HepG2 (cell line): ENCODE results near the gene FAAP20. TPM values are rescaled to one million over a fixed set of nuclear protein-coding genes. Genes with fewer than 3 reads are reported as not detected.

Experiments used
- ASH2L ChIP-seq: fragments of 300-600, 200-600 bp; sonication (generic); IDR thresholded peaks from 2 replicates; pipeline ENCODE4 v1.7.0; 2017; ENCODE audit warnings: low read depth, mild to moderate bottlenecking, moderate library complexity, mixed read lengths, low read length; ENCODE audit not compliant: insufficient read length
- CEBPG ChIP-seq: IDR thresholded peaks from 2 replicates; pipeline ENCODE4 v1.6.1; 2016
- FOXM1 ChIP-seq: sonication (generic); formaldehyde crosslinking; IDR thresholded peaks from 2 replicates; pipeline ENCODE4 v1.5.0; 2020; ENCODE audit warnings: missing genetic modification reagents
- GABPB1 ChIP-seq: IDR thresholded peaks from 2 replicates; pipeline ENCODE4 v1.6.1; 2016; ENCODE audit warnings: mild to moderate bottlenecking, missing genetic modification reagents, moderate library complexity, missing compliant biosample characterization
- HMGA1 ChIP-seq: sonication (generic); formaldehyde crosslinking; conservative IDR thresholded peaks from 2 replicates; pipeline ENCODE4 v1.4.0; 2020; ENCODE audit warnings: missing genetic modification reagents
- HNF4A ChIP-seq: sonication (generic); formaldehyde crosslinking; IDR thresholded peaks from 2 replicates; pipeline ENCODE4 v1.4.0; 2020; ENCODE audit warnings: missing genetic modification reagents
- IKZF4 ChIP-seq: sonication (generic); formaldehyde crosslinking; IDR thresholded peaks from 2 replicates; pipeline ENCODE4 v1.5.1; 2020; ENCODE audit warnings: borderline replicate concordance, mild to moderate bottlenecking, low read depth, missing genetic modification reagents; ENCODE audit errors: not compliant biosample characterization
- JUN ChIP-seq: sonication (generic); formaldehyde crosslinking; IDR thresholded peaks from 2 replicates; pipeline ENCODE4 v1.4.0; 2020; ENCODE audit warnings: mild to moderate bottlenecking, missing genetic modification reagents
- KDM1A ChIP-seq: IDR thresholded peaks from 2 replicates; pipeline ENCODE4 v1.6.1; 2016; ENCODE audit warnings: missing compliant biosample characterization
- NFE2L2 ChIP-seq: fragments of 150-350 bp; IDR thresholded peaks from 2 replicates; pipeline ENCODE4 v1.6.1; 2014; ENCODE audit warnings: low read length
- PAX8 ChIP-seq: sonication (generic); formaldehyde crosslinking; IDR thresholded peaks from 2 replicates; pipeline ENCODE4 v1.8.0; 2022; ENCODE audit warnings: mild to moderate bottlenecking, missing genetic modification reagents, borderline replicate concordance
- POLR2AphosphoS5 ChIP-seq: IDR thresholded peaks from 2 replicates; pipeline ENCODE4 v1.6.1; 2012; ENCODE audit warnings: low read depth, low read length
- TARDBP ChIP-seq: sonication (generic); formaldehyde crosslinking; IDR thresholded peaks from 2 replicates; pipeline ENCODE4 v1.8.0; 2022; ENCODE audit warnings: mild to moderate bottlenecking, missing genetic modification reagents
- ZNF274 ChIP-seq: sonication (generic); formaldehyde crosslinking; IDR thresholded peaks from 2 replicates; pipeline ENCODE4 v1.5.1; 2020; ENCODE audit warnings: mild to moderate bottlenecking, missing genetic modification reagents
- ZNF557 ChIP-seq: sonication (generic); formaldehyde crosslinking; IDR thresholded peaks from 2 replicates; pipeline ENCODE4 v1.4.0; 2020; ENCODE audit warnings: missing genetic modification reagents
- ZNF660 ChIP-seq: sonication (generic); formaldehyde crosslinking; IDR thresholded peaks from 2 replicates; pipeline ENCODE4 v1.5.1; 2020; ENCODE audit warnings: mild to moderate bottlenecking, low read depth, missing genetic modification reagents, borderline replicate concordance
- ZNF768 ChIP-seq: sonication (generic); formaldehyde crosslinking; IDR thresholded peaks from 2 replicates; pipeline ENCODE4 v1.4.0; 2020; ENCODE audit warnings: missing genetic modification reagents
- ZSCAN20 ChIP-seq: sonication (generic); formaldehyde crosslinking; IDR thresholded peaks from 2 replicates; pipeline ENCODE4 v1.4.0; 2020; ENCODE audit warnings: missing genetic modification reagents, mild to moderate bottlenecking, borderline replicate concordance
- polyA plus RNA-seq, 8 experiments: library from polyadenylated mRNA; depleted of rRNA in 3 of 8; stranded (reverse) in 7 of 8; unstranded in 1 of 8; fragments of >200 nt; fragmentation: Illumina TruSeq in 4 of 8; extraction: Trizol in 4 of 8; gene quantifications; 2 replicates each; pipeline versions ENCODE4 v1.2.1 to v1.2.3, GENCODE V29; 2011 to 2016; ENCODE audit warnings: low read depth in 4 of 8, missing spikeins in 1 of 8, mixed read lengths in 1 of 8; ENCODE audit not compliant: insufficient read depth in 1 of 8
- total RNA-seq, 5 experiments: library from RNA; depleted of rRNA; stranded (reverse); fragments of >200 nt; fragmentation: Illumina TruSeq; extraction: Trizol; gene quantifications; 2 replicates each; pipeline ENCODE4 v1.2.3, GENCODE V29; 2016; ENCODE audit warnings: low read depth in 1 of 5
- TF ChIP-seq, protein P1 (sequence below): IDR thresholded peaks from 2 replicates; pipeline ENCODE4 v1.6.1; 2016; ENCODE audit warnings: low read depth, control low read depth
- TF ChIP-seq, protein P2 (sequence below): sonication (generic); formaldehyde crosslinking; IDR thresholded peaks from 2 replicates; pipeline ENCODE4 v1.5.0; 2020; ENCODE audit warnings: missing genetic modification reagents
- TF ChIP-seq, protein P3 (sequence below): sonication (generic); formaldehyde crosslinking; IDR thresholded peaks from 2 replicates; pipeline ENCODE4 v1.5.0; 2020; ENCODE audit warnings: missing genetic modification reagents, mild to moderate bottlenecking, borderline replicate concordance
- TF ChIP-seq, protein P4 (sequence below): sonication (generic); formaldehyde crosslinking; IDR thresholded peaks from 2 replicates; pipeline ENCODE4 v1.4.0; 2020; ENCODE audit warnings: missing genetic modification reagents, borderline replicate concordance
- TF ChIP-seq, protein P5 (sequence below): IDR thresholded peaks from 2 replicates; pipeline ENCODE4 v1.6.1; 2018; ENCODE audit warnings: missing genetic modification reagents

Gene FAAP20
- total and polyA plus RNA-seq, 2 of the 13 experiments (the other 11 are each of a cell fraction or from before 2014, with no cell fraction given): 9.6 to 10.8 TPM

DNA sequence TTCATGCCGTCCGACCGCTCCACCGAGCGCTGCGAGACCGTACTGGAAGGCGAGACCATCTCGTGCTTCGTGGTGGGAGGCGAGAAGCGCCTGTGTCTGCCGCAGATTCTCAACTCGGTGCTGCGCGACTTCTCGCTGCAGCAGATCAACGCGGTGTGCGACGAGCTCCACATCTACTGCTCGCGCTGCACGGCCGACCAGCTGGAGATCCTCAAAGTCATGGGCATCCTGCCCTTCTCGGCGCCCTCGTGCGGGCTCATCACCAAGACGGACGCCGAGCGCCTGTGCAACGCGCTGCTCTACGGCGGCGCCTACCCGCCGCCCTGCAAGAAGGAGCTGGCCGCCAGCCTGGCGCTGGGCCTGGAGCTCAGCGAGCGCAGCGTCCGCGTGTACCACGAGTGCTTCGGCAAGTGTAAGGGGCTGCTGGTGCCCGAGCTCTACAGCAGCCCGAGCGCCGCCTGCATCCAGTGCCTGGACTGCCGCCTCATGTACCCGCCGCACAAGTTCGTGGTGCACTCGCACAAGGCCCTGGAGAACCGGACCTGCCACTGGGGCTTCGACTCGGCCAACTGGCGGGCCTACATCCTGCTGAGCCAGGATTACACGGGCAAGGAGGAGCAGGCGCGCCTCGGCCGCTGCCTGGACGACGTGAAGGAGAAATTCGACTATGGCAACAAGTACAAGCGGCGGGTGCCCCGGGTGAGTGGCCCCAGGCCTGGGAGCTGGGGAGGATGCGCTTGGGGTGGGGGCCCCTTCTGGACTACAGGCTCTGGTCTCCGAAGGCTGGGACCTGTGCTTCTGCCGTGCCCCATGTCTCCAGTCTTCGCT, 34.7 kb upstream of the FAAP20 start (continued):
- TF ChIP-seq ASH2L (peak; percentile 21), POLR2AphosphoS5 (no peak), TARDBP (CRISPR knock-in tag) (no peak), ZNF768 (CRISPR knock-in tag) (peak; percentile 27; the same call in 1 of the 2 replicates), HNF4A (CRISPR knock-in tag) (no peak), CEBPG (CRISPR knock-in tag) (no peak), GABPB1 (peak; percentile 46; the same call in 1 of the 2 replicates), NFE2L2 (no peak), ZNF274 (CRISPR knock-in tag) (0 out of 2 replicates have a peak, but pooled peaks have one; percentile 69), FOXM1 (no peak), JUN (no peak), KDM1A (CRISPR knock-in tag) (no peak), IKZF4 (CRISPR knock-in tag) (no peak), ZNF557 (CRISPR knock-in tag) (no peak), ZNF660 (no peak), HMGA1 (CRISPR knock-in tag) (no peak), PAX8 (CRISPR knock-in tag) (0 out of 2 replicates have a peak, but pooled peaks have one; percentile 35), ZSCAN20 (CRISPR knock-in tag) (no peak)
- TF ChIP-seq, protein P1, sequence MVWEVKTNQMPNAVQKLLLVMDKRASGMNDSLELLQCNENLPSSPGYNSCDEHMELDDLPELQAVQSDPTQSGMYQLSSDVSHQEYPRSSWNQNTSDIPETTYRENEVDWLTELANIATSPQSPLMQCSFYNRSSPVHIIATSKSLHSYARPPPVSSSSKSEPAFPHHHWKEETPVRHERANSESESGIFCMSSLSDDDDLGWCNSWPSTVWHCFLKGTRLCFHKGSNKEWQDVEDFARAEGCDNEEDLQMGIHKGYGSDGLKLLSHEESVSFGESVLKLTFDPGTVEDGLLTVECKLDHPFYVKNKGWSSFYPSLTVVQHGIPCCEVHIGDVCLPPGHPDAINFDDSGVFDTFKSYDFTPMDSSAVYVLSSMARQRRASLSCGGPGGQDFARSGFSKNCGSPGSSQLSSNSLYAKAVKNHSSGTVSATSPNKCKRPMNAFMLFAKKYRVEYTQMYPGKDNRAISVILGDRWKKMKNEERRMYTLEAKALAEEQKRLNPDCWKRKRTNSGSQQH (CRISPR knock-in tag): no peak
- TF ChIP-seq, protein P2, sequence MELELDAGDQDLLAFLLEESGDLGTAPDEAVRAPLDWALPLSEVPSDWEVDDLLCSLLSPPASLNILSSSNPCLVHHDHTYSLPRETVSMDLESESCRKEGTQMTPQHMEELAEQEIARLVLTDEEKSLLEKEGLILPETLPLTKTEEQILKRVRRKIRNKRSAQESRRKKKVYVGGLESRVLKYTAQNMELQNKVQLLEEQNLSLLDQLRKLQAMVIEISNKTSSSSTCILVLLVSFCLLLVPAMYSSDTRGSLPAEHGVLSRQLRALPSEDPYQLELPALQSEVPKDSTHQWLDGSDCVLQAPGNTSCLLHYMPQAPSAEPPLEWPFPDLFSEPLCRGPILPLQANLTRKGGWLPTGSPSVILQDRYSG (CRISPR knock-in tag): no peak
- TF ChIP-seq, protein P3, sequence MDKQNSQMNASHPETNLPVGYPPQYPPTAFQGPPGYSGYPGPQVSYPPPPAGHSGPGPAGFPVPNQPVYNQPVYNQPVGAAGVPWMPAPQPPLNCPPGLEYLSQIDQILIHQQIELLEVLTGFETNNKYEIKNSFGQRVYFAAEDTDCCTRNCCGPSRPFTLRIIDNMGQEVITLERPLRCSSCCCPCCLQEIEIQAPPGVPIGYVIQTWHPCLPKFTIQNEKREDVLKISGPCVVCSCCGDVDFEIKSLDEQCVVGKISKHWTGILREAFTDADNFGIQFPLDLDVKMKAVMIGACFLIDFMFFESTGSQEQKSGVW (CRISPR knock-in tag): no peak
- TF ChIP-seq, protein P4, sequence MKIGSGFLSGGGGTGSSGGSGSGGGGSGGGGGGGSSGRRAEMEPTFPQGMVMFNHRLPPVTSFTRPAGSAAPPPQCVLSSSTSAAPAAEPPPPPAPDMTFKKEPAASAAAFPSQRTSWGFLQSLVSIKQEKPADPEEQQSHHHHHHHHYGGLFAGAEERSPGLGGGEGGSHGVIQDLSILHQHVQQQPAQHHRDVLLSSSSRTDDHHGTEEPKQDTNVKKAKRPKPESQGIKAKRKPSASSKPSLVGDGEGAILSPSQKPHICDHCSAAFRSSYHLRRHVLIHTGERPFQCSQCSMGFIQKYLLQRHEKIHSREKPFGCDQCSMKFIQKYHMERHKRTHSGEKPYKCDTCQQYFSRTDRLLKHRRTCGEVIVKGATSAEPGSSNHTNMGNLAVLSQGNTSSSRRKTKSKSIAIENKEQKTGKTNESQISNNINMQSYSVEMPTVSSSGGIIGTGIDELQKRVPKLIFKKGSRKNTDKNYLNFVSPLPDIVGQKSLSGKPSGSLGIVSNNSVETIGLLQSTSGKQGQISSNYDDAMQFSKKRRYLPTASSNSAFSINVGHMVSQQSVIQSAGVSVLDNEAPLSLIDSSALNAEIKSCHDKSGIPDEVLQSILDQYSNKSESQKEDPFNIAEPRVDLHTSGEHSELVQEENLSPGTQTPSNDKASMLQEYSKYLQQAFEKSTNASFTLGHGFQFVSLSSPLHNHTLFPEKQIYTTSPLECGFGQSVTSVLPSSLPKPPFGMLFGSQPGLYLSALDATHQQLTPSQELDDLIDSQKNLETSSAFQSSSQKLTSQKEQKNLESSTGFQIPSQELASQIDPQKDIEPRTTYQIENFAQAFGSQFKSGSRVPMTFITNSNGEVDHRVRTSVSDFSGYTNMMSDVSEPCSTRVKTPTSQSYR (CRISPR knock-in tag): no peak
- TF ChIP-seq, protein P5, sequence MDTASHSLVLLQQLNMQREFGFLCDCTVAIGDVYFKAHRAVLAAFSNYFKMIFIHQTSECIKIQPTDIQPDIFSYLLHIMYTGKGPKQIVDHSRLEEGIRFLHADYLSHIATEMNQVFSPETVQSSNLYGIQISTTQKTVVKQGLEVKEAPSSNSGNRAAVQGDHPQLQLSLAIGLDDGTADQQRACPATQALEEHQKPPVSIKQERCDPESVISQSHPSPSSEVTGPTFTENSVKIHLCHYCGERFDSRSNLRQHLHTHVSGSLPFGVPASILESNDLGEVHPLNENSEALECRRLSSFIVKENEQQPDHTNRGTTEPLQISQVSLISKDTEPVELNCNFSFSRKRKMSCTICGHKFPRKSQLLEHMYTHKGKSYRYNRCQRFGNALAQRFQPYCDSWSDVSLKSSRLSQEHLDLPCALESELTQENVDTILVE (CRISPR knock-in tag): no peak
